Activated CD8-positive, alpha-beta memory T cell treated with anti-CD3 and anti-CD28 coated beads, Interleukin-2, amount 50 U/mL, for 24 hours (primary cell): ENCODE measurements around the gene PLB1.

Experiments
- DNase-seq: peaks from one replicate; pipeline ENCODE4 v3.0.0-alpha.2; 2020; ENCODE audit errors: extremely low read depth

Gene PLB1

GRCh38 chr2:28689771-28690170 lies 193.9 kb downstream of the PLB1 start:
- no peak for DNase-seq

- no peak for DNase-seq
Measured at GRCh38 chr2:28692411-28692810, 196.6 kb downstream of the PLB1 start.

- no peak for DNase-seq
Measured at GRCh38 chr2:28693223-28693622, 197.4 kb downstream of the PLB1 start.
